ENCODE data around the gene RPTOR. TPM values are rescaled to one million over a fixed set of nuclear protein-coding genes. Genes with fewer than 3 reads are reported as not detected.
"Not testable (repeated sequence)": the region's sequence is repeated elsewhere in the genome, so short reads cannot be mapped to it uniquely, and the experiment has no call there.

The RPTOR gene
- total RNA-seq, 1 donor from 2014 or later: 35.7 TPM

GRCh38 chr17:80694992-80695912 is 150.6 kb downstream of the RPTOR start:
- intact Hi-C loops (cut with DNase I): no loop called here
- DNase-seq (ENCODE audit: low spot score): no peak
- ATAC-seq: peak; percentile 19

- intact Hi-C loops (cut with DNase I): no loop called here
- ATAC-seq (no peak), DNase-seq (ENCODE audit: low spot score) (no peak)
These were observed 151.3 kb downstream of the RPTOR start for GRCh38 chr17:80695979-80696378.

GRCh38 chr17:80696456-80696855 is 151.8 kb downstream of the RPTOR start:
- ATAC-seq: no peak
- intact Hi-C loops (cut with DNase I): no loop called here

DNA sequence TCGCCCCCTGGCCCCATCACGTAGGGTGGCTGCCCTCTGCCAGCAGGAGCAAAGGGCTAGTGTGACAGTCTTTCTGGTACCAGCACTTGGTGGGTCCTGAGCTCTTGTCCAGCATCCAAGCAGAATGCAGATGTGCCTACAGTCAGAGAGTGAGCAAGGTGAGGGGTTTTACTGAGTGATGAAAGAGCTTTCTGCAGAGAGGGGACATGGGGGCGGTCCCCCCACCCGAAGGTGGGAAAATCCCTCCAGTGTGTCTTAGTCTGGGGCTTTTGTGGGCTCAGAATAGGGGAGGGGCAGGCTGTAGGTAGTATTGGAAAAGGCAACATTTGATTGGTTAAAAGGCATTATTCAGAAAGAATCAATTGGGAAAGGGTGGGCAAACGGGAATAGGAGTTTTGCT is 152.3 kb downstream of the RPTOR start:
- intact Hi-C loops (cut with DNase I): no loop called here
- ATAC-seq: no peak
- no peak for DNase-seq (ENCODE audit: low spot score)

More at GRCh38 chr17:80696456-80696855, 151.8 kb downstream of the RPTOR start:
- no peak for DNase-seq (ENCODE audit: low spot score)

GRCh38 chr17:80698297-80698696 is 153.7 kb downstream of the RPTOR start:
- intact Hi-C loops (cut with DNase I): no loop called here
- no peak for ATAC-seq
- no peak for DNase-seq (ENCODE audit: low spot score)

- intact Hi-C loops (cut with DNase I); ATAC-seq: not testable (repeated sequence)
These were observed 154.6 kb downstream of the RPTOR start for GRCh38 chr17:80699205-80699604.

DNA sequence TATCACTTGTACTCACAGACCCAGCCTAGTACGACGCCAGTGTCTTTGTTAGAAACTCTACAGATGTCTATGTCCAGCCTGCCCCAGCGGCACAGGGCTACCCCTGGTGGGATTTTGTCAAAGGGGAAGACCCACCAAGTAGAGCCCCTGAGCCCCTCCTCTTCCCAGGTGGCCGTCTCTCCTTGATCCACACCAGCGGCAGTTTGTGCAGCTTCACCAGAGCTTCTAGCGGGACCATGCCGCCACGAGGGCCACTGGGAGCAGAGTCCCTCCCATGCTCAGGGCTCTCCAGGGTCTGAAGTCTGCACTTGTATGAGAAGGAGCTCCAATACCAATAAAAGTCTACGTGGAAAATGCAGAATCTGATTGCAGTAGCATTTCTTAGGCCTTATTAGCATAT is 157.1 kb downstream of the RPTOR start:
- no peak for DNase-seq (ENCODE audit: low spot score)
- intact Hi-C loops (cut with DNase I): no loop called here
- ATAC-seq: no peak

More at GRCh38 chr17:80699205-80699604, 154.6 kb downstream of the RPTOR start:
- DNase-seq (ENCODE audit: low spot score): not testable (repeated sequence)

GRCh38 chr17:80702315-80703141 is 157.9 kb downstream of the RPTOR start:
- ATAC-seq (no peak), DNase-seq (ENCODE audit: low spot score) (no peak)
- intact Hi-C loops (cut with DNase I): no loop called here

- DNase-seq (ENCODE audit: low spot score) (no peak), ATAC-seq (no peak)
- intact Hi-C loops (cut with DNase I): no loop called here
These were observed 158.5 kb downstream of the RPTOR start for GRCh38 chr17:80703142-80703478.

GRCh38 chr17:80704381-80704819 is 159.8 kb downstream of the RPTOR start:
- intact Hi-C loops (cut with DNase I): no loop called here
- no peak for ATAC-seq
- no peak for DNase-seq (ENCODE audit: low spot score)

- intact Hi-C loops (cut with DNase I): no loop called here
- no peak for ATAC-seq
These were observed 160.3 kb downstream of the RPTOR start for GRCh38 chr17:80704894-80705293.

DNA sequence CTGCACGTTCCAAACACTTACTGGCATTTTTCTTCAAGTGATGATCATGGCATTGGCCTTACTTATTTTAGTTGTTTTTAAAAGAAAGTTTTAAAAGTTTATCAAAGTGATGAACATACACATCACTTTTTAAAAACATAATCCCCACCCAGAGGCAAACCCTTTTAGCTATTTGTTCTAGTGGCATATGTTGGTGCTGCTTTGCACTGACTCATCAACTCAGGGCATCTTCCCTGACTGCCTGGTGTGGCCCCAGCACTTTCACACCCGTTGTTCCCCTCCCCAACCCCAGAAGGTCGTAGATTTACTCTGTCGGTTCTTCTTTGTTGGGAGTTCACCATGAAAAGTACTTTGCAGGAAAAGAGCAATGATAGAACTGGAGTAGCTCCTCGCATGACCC is 161.3 kb downstream of the RPTOR start:
- ATAC-seq: no peak
- intact Hi-C loops (cut with DNase I): no loop called here
- no peak for DNase-seq (ENCODE audit: low spot score)

More at GRCh38 chr17:80704894-80705293, 160.3 kb downstream of the RPTOR start:
- DNase-seq (ENCODE audit: low spot score): no peak

DNA sequence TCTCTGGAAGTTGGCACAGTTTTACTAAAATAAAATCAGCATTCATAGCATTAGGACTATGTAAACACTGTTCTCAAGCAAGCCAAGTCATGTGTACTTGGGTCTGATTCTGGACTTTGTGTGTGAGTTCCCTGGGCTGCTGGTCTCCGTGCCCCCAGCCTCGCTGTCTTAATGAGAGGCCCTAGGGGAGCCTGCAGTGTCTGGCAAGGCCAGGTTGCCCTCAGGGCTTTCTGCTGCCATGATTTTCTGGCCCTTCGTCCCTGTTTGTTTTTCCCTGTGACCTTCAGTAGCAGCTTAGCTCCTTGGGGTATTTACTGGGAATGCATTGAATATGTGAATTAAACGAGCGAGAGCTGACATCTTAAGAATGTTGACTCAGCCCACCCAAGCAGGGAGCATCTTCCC is 161.8 kb downstream of the RPTOR start:
- intact Hi-C loops (cut with DNase I): no loop called here
- no peak for DNase-seq (ENCODE audit: low spot score)

DNA sequence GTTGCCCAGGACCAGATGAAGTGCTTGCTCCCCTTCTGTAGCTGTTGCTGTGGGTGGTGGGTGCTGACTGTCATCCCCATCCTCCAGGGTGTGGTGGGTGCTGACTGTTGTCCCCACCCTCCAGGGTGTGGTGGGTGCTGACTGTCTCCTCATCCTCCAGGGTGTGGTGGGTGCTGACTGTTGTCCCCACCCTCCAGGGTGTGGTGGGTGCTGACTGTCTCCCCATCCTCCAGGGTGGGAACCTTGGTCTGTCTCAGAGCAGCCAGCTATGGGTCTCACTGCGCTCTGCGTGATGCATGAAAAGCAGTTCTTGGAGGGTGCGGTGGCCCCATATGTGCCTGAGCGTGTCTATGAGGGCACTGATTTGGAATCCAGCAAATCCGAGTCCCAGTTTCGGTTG is 163.8 kb downstream of the RPTOR start:
- no peak for DNase-seq (ENCODE audit: low spot score)
- intact Hi-C loops (cut with DNase I): no loop called here
- ATAC-seq: no peak

More for the DNA sequence above, 161.8 kb downstream of the RPTOR start:
- no peak for ATAC-seq

GRCh38 chr17:80709090-80709695 is 164.6 kb downstream of the RPTOR start:
- DNase-seq (ENCODE audit: low spot score): no peak
- ATAC-seq: no peak
- intact Hi-C loops (cut with DNase I): no loop called here

DNA sequence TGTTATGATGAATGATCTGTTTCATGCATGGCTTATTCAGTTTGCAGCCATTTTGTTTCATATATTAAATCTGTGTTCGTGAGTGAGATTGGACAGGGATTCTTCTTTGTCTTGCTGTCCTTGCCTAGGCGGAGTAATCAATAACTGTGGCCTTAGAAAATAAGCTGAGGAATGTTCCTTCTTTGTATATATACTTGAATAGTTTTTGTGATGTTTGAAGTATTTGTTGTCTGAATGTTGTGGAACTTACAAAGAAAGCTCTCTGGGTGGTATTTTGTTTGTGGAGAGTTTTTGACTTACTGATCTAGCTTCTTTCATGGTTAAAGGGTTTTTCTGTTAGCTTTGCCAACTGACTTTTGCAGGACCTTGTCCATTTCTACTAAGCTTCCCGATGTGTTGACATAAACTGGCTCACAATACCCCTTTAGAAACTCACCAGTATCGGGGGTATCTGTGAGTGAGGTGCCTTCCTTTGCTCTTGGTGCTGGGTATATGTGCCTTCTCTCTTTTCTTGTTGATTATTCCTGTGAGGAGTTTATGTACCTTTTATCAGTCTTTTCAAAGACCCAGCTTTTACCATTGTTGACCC is 166.2 kb downstream of the RPTOR start:
- intact Hi-C loops (cut with DNase I): no loop called here
- DNase-seq (ENCODE audit: low spot score) (no peak), ATAC-seq (no peak)

- DNase-seq (ENCODE audit: low spot score): no peak
- no peak for ATAC-seq
- intact Hi-C loops (cut with DNase I): no loop called here
These were observed 167.5 kb downstream of the RPTOR start for GRCh38 chr17:80712089-80712488.

- ATAC-seq: no peak
- intact Hi-C loops (cut with DNase I): no loop called here
- DNase-seq (ENCODE audit: low spot score): no peak
These were observed 168.0 kb downstream of the RPTOR start for GRCh38 chr17:80712606-80713005.

Measured in sciatic nerve (tissue), 2 donors.